ENCODE results near the gene NXPE2. TPM values are rescaled to one million over a fixed set of nuclear protein-coding genes. Genes with fewer than 3 reads are reported as not detected.

Gene NXPE2
- total and polyA plus RNA-seq, 2 of the 8 experiments (the other 6 are each of a cell fraction or from before 2014, with no cell fraction given) = not detected

GRCh38 chr11:114650661-114651060 lies 27.7 kb upstream of the NXPE2 start:
- no peaks in the 10 kb centered on the region for H3K36me3 ChIP-seq (ENCODE audit: control insufficient read depth in 2 of 4, insufficient read depth in 4 of 4, low read length in 3 of 4)
- no peak overlapping the region for H3K4ac ChIP-seq (replicated peaks; ENCODE audit: insufficient read length, low read depth, low read length)
- no peaks in the 10 kb centered on the region for H4K20me1 ChIP-seq (replicated peaks in 1 of 2; ENCODE audit: control insufficient read depth in 1 of 2, insufficient read depth in 2 of 2, low read length in 2 of 2)
- H3K4me1 ChIP-seq (replicated peaks in 1 of 4; ENCODE audit: control insufficient read depth in 3 of 4, insufficient read depth in 4 of 4, low read length in 3 of 4) = no peaks in the 10 kb centered on the region
- H2BK12ac ChIP-seq (ENCODE audit: low read depth, low read length) = no peak overlapping the region
- H3K23me2 ChIP-seq (ENCODE audit: low read depth, low read length) = no peaks in the 10 kb centered on the region
- H3K4me2 ChIP-seq (ENCODE audit: insufficient read depth in 1 of 2, low read depth in 2 of 2, low read length in 2 of 2) = no peak overlapping the region
- no peaks in the 10 kb centered on the region for H3K79me2 ChIP-seq (ENCODE audit: control insufficient read depth in 1 of 2, insufficient read depth in 2 of 2, low read length in 2 of 2)
- H4K91ac ChIP-seq (replicated peaks; ENCODE audit: insufficient read length, low read length) = no peak overlapping the region
- no peak overlapping the region for H3K23ac ChIP-seq (ENCODE audit: insufficient read length)
- H2BK5ac ChIP-seq (ENCODE audit: low read depth, low read length) = no peak overlapping the region
- H2AK5ac ChIP-seq (ENCODE audit: low read depth, low read length) = no peak overlapping the region
- H3K79me1 ChIP-seq (ENCODE audit: low read depth, low read length) = no peaks in the 10 kb centered on the region
- no peak overlapping the region for H4K5ac ChIP-seq (ENCODE audit: insufficient read length, low read depth, low read length)
- no peak overlapping the region for H2AFZ ChIP-seq (ENCODE audit: low read length)
- POLR2A ChIA-PET (ENCODE audit: partially characterized antibody) = no interaction called here
- no peaks in the 10 kb centered on the region for H3K27me3 ChIP-seq (replicated peaks in 1 of 4; ENCODE audit: control insufficient read depth in 3 of 4, extremely low read depth in 1 of 4, insufficient read depth in 3 of 4, low read length in 3 of 4)
- WGBS, 2 experiments (ENCODE audit: extremely low coverage in 1 of 2, insufficient coverage in 1 of 2, insufficient read length in 1 of 2, insufficient replicate concordance in 2 of 2, low coverage in 1 of 2, low lambda C conversion rate in 2 of 2, missing lambda C conversion rate in 1 of 2) = 87% methylated on average over 3 of the region's 3 CpGs; no CpG with 5 or more reads in 1 of the 2 experiments
- CTCF ChIA-PET (ENCODE audit: partially characterized antibody) = no interaction called here
- no peak overlapping the region for H4K8ac ChIP-seq (ENCODE audit: extremely low read depth, insufficient read depth, low read length)
- H2BK120ac ChIP-seq (replicated peaks; ENCODE audit: low read depth, low read length) = no peak overlapping the region
- H2BK20ac ChIP-seq (ENCODE audit: low read length) = no peak overlapping the region
- H3K18ac ChIP-seq (ENCODE audit: extremely low read depth, low read length) = no peak overlapping the region
- no peak overlapping the region for H2BK15ac ChIP-seq (ENCODE audit: low read length)
- H3K27ac ChIP-seq (ENCODE audit: low read depth, low read length) = no peak overlapping the region
- H3K9ac ChIP-seq (replicated peaks in 1 of 4; ENCODE audit: extremely low read depth in 1 of 4, low read depth in 3 of 4, low read length in 3 of 4) = no peak overlapping the region
- H3K56ac ChIP-seq (replicated peaks; ENCODE audit: insufficient read length, low read depth, low read length) = no peak overlapping the region
- DNase-seq (ENCODE audit: low read depth in 1 of 2, low spot score in 2 of 2) (no peak), FAIRE-seq (no peak)
- TF ChIP-seq RXRA (IDR thresholded peaks at IDR 0.05; ENCODE audit: insufficient read depth, low read depth, low read length) (no peak), ZNF274 (IDR thresholded peaks at IDR 0.05; ENCODE audit: borderline replicate concordance, extremely low read depth, low read length) (no peak), ASH2L (IDR thresholded peaks at IDR 0.05; ENCODE audit: low read length) (no peak), POU5F1 (IDR thresholded peaks at IDR 0.05; ENCODE audit: low read depth, low read length) (no peak), CREB1 (IDR thresholded peaks at IDR 0.05) (no peak)
- H3K9me3 ChIP-seq (ENCODE audit: insufficient read depth in 2 of 2, low read depth in 1 of 2, low read length in 1 of 2) = no peaks in the 10 kb centered on the region; a peak in 1 of 4 replicates
- no peak overlapping the region for H3K4me3 ChIP-seq (ENCODE audit: extremely low read depth in 1 of 4, insufficient read depth in 2 of 4, low read depth in 3 of 4, low read length in 4 of 4)
- no peak overlapping the region for H3K14ac ChIP-seq (ENCODE audit: insufficient read length)
